GM19395 (cell line): Measurements from ENCODE around the gene DUSP5.
"Not testable (repeated sequence)": the region's sequence is repeated elsewhere in the genome, so short reads cannot be mapped to it uniquely, and the experiment has no call there.

Source experiments
- ATAC-seq: cut with Tn5 transposase; IDR thresholded peaks from one replicate; pipeline ENCODE4 v1.9.1; 2021; ENCODE audit warnings: mild to moderate bottlenecking, moderate library complexity; ENCODE audit not compliant: unreplicated experiment

Gene DUSP5

DNA sequence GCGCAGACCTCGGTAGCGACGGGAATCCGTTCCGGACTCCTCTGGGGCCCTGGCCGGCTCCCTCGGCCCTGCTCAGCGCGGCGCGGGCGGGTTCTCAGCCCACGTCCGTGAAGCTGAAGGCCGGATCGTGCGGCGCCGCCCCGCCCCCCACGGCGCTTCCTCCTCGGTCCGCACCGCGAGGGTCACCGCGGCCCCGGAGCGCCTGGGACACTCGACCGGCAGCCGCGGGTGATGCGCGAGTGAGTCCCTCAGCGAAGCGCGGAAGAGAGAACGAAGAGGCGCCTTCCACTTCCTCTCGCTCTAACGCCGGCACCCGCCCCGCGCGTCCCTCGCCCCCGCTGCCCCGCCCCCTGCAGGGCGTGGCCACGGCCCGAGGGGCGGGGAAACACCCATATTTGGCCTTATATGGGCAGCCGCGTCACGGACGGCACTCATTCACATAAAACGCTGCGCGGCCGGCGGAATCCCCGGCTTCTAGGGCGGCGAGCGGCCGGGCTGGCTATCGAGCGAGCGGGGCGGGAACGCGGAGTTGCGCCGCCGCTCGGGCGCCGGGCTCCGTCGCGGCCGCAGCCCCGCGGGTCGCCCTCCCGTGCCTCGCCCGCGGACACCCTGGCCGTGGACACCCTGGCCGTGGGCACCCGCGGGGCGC, at the start of gene DUSP5:
Gene DUSP5 (plus strand): TSS at position 470 of the 649 bp plus-strand sequence. CDS start 215 bp downstream, outside the sequence.
- peak; percentile 68 for ATAC-seq

DNA sequence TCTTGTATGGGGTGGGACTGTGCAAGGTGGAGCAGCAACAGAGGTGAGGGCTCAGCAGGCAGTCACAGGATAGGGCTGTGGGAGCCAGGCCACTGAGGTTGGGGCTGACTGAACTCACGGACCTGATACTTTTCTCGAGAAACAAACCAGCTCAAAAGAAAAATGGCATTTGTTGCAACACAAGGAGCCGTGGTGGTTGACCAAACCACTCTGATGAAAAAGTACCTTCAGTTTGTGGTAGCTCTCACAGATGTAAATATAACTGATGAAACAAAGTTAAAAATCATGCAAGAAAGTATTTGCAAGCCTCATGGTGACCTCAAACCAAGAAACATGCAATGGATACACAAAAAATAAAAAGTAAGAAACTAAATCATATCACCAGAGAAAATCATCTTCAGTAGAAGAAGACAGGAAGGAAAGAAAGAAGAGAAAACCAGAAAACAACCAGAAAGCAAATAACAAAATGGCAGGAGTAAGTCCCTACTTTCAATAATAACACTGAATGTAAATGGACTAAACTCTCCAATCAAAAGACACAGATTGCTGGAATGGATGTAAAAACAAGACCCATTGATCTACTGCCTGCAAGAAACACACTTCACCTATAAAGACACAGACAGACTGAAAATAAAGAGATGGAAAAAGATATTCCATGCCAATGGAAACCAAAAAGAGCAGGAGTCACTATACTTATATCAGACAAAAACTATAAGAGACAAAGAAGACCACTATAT, 48.9 kb upstream of the DUSP5 start:
- no peak for ATAC-seq

DNA sequence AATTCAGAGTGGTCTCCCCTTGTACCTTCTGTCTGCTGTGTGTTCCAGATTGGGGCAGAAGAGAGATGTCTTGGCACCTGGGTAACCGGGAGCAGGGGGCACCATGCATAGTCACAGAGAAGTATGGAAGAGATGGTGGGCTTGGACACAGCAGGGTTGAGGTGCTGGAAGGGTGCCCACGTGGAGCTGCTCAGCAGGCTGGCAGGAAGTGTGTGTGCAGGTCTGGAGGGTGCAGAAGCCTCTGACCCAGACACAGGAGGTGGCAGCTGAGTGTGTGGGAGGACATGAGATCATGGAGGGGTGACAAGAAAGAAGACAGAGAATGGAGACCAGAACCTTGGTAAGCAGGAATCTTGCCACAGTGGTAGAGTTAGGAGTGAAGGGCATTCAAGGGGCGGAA, 42.3 kb upstream of the DUSP5 start:
- ATAC-seq: no peak

GRCh38 chr10:110456046-110456445, 41.7 kb upstream of the DUSP5 start:
- no peak for ATAC-seq

DNA sequence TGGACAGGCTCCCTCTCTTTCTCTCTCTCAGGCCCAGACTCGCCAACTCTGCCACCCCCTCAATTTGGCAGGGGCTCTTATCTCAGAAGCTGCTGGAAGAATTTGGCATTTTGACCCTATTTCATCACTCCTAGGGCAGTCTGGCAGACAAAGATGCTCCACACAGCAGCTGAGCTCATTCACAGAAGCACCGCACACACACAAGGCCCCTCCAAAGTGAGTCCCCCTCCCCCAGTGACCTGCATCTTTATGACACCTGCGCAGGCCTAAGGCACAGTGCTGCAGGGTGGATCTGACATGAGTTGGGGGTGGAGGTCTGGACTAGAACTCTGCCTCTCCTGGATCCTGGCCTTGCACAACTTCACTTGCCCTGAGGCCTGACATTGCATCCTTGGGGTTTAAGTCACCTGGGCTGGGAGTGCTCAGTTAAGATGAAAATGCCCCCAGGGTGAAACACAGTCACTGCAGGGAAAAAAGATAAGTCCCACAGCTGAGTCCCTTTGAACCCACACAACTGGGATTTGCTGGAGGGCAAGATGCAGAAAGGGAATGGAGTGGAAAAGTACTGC, 41.1 kb upstream of the DUSP5 start:
- no peak for ATAC-seq

DNA sequence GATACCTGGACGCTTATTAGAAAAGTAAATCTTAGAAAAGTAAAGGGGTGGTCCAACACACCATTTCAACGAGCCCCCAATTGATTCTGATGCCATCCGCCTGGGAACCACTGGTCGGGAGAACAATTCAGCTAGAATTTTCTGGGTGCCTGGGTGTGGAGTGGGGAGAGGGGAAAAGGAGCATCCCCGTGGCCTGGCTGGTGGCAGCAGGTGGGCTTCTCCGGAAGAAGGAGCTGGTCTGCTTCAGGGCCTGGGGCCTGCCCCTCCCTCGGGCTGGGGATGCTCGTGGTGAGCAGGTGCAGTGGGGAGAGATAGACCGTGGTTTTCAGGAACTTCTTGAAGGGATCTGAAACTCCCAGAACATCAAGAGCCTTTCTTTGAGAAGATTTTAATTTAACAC, 39.9 kb upstream of the DUSP5 start:
- peak; percentile 29 for ATAC-seq

- ATAC-seq: peak; percentile 46
Observed at GRCh38 chr10:110458266-110458920, 39.3 kb upstream of the DUSP5 start.

DNA sequence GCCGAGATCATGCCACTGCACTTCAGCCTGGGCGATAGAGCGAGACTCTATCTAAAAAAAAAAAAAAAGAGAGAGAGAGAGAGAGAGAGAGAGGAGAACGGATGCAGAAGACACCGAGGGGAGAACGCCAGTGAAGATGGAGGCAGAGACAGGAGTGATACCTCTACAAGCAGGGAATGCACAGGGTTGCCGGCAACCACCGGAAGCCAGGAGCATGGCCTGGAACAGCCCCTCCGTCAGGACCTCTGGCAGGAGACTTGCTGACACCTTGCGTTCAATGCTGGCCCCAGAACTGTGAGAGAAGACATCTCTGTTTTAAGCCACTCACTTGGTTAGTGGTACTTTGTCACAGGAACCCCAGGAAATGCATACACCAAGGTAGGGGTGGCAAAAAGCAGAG, 38.1 kb upstream of the DUSP5 start:
- no peak for ATAC-seq

DNA sequence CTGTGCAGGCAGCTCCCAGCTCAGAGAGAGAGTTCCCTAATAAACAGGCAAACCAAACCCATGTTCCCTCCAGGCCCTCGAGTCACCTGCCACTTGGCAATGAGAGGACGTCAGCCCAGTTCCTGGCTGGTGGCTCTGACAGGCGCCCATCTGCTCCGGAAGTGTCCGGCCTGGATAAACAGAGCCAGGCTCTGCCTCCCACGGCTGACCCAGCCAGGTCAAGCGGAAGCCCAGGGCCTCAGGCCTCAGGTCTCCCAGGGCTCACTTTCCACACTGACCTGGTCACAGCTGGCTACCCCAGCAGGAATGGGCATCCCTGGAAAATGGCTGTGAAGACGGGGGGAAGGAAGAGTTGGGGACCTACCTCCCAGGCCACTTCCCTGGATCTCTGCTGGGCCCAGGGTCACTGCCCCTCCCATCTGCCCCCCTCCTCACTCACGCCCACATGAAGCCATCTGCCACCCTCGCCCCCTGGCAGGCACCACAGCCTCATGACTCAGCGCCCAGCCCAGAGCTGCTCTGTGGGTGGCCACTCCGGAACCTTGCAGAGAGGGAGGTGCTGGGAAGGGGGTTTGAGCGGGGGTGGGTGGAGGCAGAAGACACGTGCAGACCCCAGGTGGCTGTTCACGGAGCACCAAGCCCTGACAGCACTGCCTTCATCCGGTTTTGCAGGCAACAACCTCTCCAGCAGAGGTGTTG, 37.4 kb upstream of the DUSP5 start:
- ATAC-seq: no peak

- ATAC-seq: no peak
Observed at GRCh38 chr10:110461088-110461487, 36.6 kb upstream of the DUSP5 start.

DNA sequence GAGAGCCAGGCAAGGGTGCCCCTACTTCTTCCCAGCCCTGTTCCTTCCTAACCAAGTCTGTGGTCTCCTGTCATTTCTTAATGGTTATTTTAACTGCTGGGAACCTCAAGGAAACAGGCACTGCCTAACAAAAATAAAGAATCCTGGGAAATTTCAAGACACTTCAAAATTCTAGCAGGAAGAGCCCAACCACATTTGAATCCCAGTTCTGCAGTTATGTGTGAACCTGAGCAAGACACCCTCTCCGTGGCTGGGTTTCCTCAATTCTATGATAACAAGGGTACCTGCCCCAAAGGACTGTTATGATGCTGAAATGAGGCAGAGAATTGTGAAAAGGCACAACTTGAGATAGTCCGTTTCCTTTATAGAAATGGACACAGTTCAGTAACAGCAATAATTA, 36.2 kb upstream of the DUSP5 start:
- no peak for ATAC-seq

DNA sequence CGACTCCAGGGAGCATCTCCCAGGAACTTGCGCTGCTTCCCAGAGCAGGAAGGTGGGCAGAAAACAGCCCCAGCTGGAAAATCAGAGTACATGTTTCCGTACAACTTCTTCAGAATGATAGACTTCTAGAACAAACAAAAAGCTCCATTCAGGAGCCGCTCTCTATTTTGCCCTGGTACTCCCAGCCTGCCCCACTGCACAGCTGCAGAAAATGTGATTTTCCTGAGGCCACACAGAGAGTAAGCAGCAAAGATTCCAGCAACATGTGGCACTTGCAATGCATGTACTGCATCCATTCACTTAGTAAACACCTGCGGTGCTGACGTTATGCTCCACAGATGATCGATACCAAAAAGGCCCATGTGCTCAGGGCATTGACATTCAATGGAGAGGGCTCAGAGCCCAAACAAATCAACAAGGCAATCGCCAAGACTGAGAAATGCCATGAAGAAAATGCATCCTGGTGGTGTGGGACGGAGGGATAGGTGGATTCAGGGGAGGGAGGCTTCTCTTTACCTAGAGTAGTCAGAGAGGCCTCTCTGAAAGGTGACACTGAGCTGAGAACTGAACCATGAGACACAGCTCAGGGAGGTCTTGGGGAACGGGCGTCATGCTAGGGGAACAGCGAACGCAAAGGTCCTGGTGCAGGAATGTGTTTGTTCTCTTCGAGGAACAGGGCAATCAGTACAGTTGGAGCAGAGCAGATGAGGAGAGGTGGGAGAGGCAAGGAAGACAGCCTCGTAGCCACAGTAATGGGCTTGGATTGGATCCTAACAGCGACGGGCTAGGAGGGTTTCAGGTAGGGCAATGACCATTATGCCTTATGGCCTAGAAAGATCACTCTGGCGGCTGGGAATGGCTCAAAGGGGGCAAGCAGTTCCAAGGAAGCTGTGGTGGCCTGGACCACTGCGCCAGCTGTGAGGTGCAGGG, 35.3 kb upstream of the DUSP5 start:
- ATAC-seq: no peak

GRCh38 chr10:110468258-110468657, 29.4 kb upstream of the DUSP5 start:
- ATAC-seq: not testable (repeated sequence)

- not testable (repeated sequence) for ATAC-seq
Observed at GRCh38 chr10:110470541-110470940, 27.2 kb upstream of the DUSP5 start.

DNA sequence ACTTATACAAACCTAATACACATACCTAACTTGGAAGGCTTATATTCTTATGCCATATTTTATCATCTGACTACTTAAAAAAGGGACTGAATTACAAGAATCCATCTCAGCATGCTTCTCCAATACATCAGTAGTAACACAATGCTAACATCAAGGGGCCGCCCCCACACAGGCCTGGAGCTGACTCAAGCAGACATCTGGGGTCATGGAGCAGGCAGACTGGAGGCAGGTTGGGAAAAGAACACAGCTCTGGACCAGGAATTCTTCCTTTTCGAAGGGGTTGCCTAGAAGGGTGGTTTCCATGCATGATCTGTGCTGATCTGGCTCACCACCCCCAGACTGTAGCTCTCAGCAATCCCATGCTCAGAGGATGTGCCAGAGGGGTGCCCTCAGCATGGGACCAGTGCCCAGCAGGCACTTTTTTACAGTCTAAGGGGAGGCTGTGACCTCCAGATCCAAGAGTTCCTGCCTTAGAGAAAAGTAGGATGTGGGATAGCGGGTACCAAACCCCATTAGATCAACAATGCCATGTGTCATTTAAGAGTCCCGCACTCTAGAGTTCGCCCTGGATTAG, 26.1 kb upstream of the DUSP5 start:
- no peak for ATAC-seq

DNA sequence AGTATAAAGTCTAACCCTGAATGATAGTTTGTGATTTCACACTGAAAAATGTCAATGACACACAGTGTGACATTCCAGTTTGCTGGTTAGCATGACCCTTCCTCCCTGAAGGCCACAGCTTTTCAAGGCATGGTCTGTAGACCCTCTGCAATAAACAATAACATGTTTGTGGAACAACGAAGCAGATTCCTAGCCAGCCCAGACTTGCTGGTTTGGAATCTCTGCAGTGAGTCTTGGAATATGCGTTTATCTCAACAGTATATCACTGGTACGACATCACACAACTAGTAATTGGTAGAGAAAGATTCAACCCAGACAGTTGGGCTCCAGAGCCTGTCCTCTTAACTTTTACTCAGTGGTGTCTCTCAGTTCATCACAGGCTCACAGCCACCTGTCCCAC, 23.7 kb upstream of the DUSP5 start:
- no peak for ATAC-seq

GRCh38 chr10:110474826-110475225, 22.9 kb upstream of the DUSP5 start:
- ATAC-seq: no peak

- no peak for ATAC-seq
Observed at GRCh38 chr10:110475722-110476515, 21.8 kb upstream of the DUSP5 start.

DNA sequence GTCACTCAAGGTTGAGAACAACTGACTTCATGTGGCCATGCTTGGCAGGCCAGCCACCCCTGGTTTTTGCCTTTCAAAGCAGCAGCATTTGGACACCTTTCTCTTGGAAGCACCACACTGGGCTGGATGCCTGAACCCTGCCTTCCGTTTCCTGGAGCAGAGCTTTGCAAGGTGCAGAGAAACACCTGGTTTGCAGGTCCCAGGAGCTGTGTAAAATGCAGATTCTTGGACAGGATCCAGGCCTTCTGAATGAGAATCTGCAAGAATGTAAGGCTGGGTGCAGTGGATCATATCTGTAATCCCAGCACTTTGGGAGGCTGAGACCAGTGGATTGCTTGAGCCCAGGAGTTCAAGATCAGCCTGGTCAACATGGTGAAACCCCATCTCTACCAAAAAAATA, 18.0 kb upstream of the DUSP5 start:
- no peak for ATAC-seq
